HG03558 (cell line): ENCODE data around the gene MISP3.
A peak's percentile ranks its signal among the peaks of the same experiment; 100 is the strongest.

Experiments used
- ATAC-seq: cut with Tn5 transposase; IDR thresholded peaks from one replicate; pipeline ENCODE4 v1.9.1; 2021; ENCODE audit warnings: moderate number of reproducible peaks; ENCODE audit not compliant: unreplicated experiment; ENCODE audit errors: extremely low read depth

The MISP3 gene

GRCh38 chr19:14052470-14052869, 20.1 kb upstream of the MISP3 start:
- no peak for ATAC-seq

GRCh38 chr19:14053032-14053431, 19.6 kb upstream of the MISP3 start:
- no peak for ATAC-seq

- no peak for ATAC-seq
Measured at GRCh38 chr19:14053500-14053899, 19.1 kb upstream of the MISP3 start.

GRCh38 chr19:14054099-14054498, 18.5 kb upstream of the MISP3 start:
- no peak for ATAC-seq

GRCh38 chr19:14054721-14055120, 17.9 kb upstream of the MISP3 start:
- no peak for ATAC-seq

- ATAC-seq = no peak
Measured at GRCh38 chr19:14055396-14055795, 17.2 kb upstream of the MISP3 start.

GRCh38 chr19:14056069-14056666, 16.4 kb upstream of the MISP3 start:
- ATAC-seq = no peak

GRCh38 chr19:14056741-14057356, 15.7 kb upstream of the MISP3 start:
- no peak for ATAC-seq

GRCh38 chr19:14058182-14059092, 14.1 kb upstream of the MISP3 start:
- ATAC-seq = no peak

- no peak for ATAC-seq
Measured at GRCh38 chr19:14059093-14059480, 13.5 kb upstream of the MISP3 start.

- ATAC-seq = no peak
Measured at GRCh38 chr19:14059652-14060155, 12.9 kb upstream of the MISP3 start.

GRCh38 chr19:14061081-14061749, 11.4 kb upstream of the MISP3 start:
- ATAC-seq = no peak

- no peak for ATAC-seq
Measured at GRCh38 chr19:14061751-14062557, 10.6 kb upstream of the MISP3 start, which contains the start of gene PALM3. Gene PALM3, minus strand, starts transcription at chr19:14062076. Its CDS starts 96 bp downstream, at chr19:14061980.

- no peak for ATAC-seq
Measured at GRCh38 chr19:14062558-14062855, 10.1 kb upstream of the MISP3 start.

- ATAC-seq = no peak
Measured at GRCh38 chr19:14063105-14063504, 9.5 kb upstream of the MISP3 start.

- no peak for ATAC-seq
Measured at GRCh38 chr19:14066134-14066533, 6.5 kb upstream of the MISP3 start.

- ATAC-seq = no peak
Measured at GRCh38 chr19:14070268-14071050, 2.1 kb upstream of the MISP3 start.

- peak; percentile 42 for ATAC-seq
Measured at GRCh38 chr19:14073261-14073924, 807 bp downstream of the MISP3 start.
